Upper lobe of left lung (tissue), 6 donors: Measurements from ENCODE around the gene FAM120B. TPM values are rescaled to one million over a fixed set of nuclear protein-coding genes. Genes with fewer than 3 reads are reported as not detected.
A peak's percentile ranks its signal among the peaks of the same experiment; 100 is the strongest.

Experiments
- ATAC-seq, 2 donors: fragments of 200-7000 bp; cut with Tn5 transposase; one replicate each; pipeline ENCODE4 v1.9.1; 2022; ENCODE audit warnings: mild to moderate bottlenecking in 2 of 2, moderate library complexity in 2 of 2; ENCODE audit not compliant: low FRiP score in 2 of 2
- DNase-seq, 2 donors: peaks; one replicate each; pipeline ENCODE4 v3.0.0-alpha.2; 2019 to 2020
- H3K27ac ChIP-seq, 4 donors: fragments of 200-600 bp; sonication (generic); one replicate each; pipeline ENCODE4 v1.5.1; 2016 to 2019
- H3K27me3 ChIP-seq, 4 donors: fragments of 200-600 bp; sonication (generic); one replicate each; pipeline ENCODE4 v1.5.1; 2017 to 2019
- H3K36me3 ChIP-seq, 4 donors: fragments of 200-600 bp; sonication (generic); one replicate each; pipeline ENCODE4 v1.5.1; 2016 to 2019
- H3K4me1 ChIP-seq, 4 donors: fragments of 200-600 bp; sonication (generic); one replicate each; pipeline ENCODE4 v1.5.1; 2018 to 2019
- H3K4me3 ChIP-seq, 4 donors: fragments of 200-600 bp; sonication (generic); one replicate each; pipeline ENCODE4 v1.5.1; 2017 to 2019; ENCODE audit warnings: mild to moderate bottlenecking in 2 of 4, moderate library complexity in 1 of 4
- H3K9me3 ChIP-seq, 4 donors: fragments of 200-600 bp; sonication (generic); one replicate each; pipeline ENCODE4 v1.5.1; 2018 to 2019
- EP300 ChIP-seq, 4 donors: sonication (generic); formaldehyde crosslinking; IDR thresholded peaks; one replicate each; pipeline ENCODE4 v1.5.1; 2017; ENCODE audit warnings: antibody characterized with exemption in 4 of 4, control low read depth in 2 of 4
- POLR2A ChIP-seq, 4 donors: fragments of 450-650 bp; IDR thresholded peaks; one replicate each; pipeline ENCODE4 v1.5.1; 2016 to 2017; ENCODE audit warnings: antibody characterized with exemption in 4 of 4, mild to moderate bottlenecking in 2 of 4
- POLR2AphosphoS5 ChIP-seq, 2 donors: sonication (generic); formaldehyde crosslinking; IDR thresholded peaks; one replicate each; pipeline ENCODE4 v1.5.1; 2017; ENCODE audit warnings: antibody characterized with exemption in 2 of 2
- WGBS, 2 donors: methylation state at CpG; one replicate each; pipeline ENCODE4 v1.1.5; 2017 to 2018; 5-methylcytosine and 5-hydroxymethylcytosine counted together
- total RNA-seq, 6 donors: library from RNA; depleted of rRNA in 4 of 6; stranded (reverse); fragments of >200 nt in 4 of 6; gene quantifications; one replicate each; pipeline versions ENCODE4 v1.1.0 to v1.2.1, GENCODE V29; 2016 to 2021
- TF ChIP-seq, protein P1 (sequence below), 6 experiments: fragments of 450-650 bp in 4 of 6; fragments of 200-600 bp in 2 of 6; sonication (generic) in 2 of 6; IDR thresholded peaks; one replicate each; pipeline ENCODE4 v1.5.1; 2016 to 2019; ENCODE audit warnings: antibody characterized with exemption in 6 of 6
- donor health status: DM: no; HTN: no; CAD: no; lungs with moderate emphysema.
- donor health status: DM: no; HTN: yes; CAD: no; lungs with severe emphysema.

The FAM120B gene
- total RNA-seq, 6 donors from 2014 or later, result 20.1 to 51.3 (median 28.3) TPM

GRCh38 chr6:170269846-170270541 lies 36.6 kb upstream of the FAM120B start:
- Histone ChIP-seq H3K4me1 (peaks cover 9 to 25% (median 13%) of the 10 kb centered on the region in 4 donors), H3K4me3 (no peak overlapping the region), H3K27ac (peak overlapping the region in 3 of 4 donors; percentile 30 to 53 (median 39)), H3K27me3 (no peaks in the 10 kb centered on the region), H3K9me3 (no peaks in the 10 kb centered on the region), H3K36me3 (no peaks in the 10 kb centered on the region)
- ATAC-seq (no peak), DNase-seq (no peak)
- TF ChIP-seq POLR2AphosphoS5 (IDR thresholded peaks at IDR 0.05) (no peak), EP300 (IDR thresholded peaks at IDR 0.05) (no peak), POLR2A (IDR thresholded peaks at IDR 0.05) (no peak)
- TF ChIP-seq, protein P1, sequence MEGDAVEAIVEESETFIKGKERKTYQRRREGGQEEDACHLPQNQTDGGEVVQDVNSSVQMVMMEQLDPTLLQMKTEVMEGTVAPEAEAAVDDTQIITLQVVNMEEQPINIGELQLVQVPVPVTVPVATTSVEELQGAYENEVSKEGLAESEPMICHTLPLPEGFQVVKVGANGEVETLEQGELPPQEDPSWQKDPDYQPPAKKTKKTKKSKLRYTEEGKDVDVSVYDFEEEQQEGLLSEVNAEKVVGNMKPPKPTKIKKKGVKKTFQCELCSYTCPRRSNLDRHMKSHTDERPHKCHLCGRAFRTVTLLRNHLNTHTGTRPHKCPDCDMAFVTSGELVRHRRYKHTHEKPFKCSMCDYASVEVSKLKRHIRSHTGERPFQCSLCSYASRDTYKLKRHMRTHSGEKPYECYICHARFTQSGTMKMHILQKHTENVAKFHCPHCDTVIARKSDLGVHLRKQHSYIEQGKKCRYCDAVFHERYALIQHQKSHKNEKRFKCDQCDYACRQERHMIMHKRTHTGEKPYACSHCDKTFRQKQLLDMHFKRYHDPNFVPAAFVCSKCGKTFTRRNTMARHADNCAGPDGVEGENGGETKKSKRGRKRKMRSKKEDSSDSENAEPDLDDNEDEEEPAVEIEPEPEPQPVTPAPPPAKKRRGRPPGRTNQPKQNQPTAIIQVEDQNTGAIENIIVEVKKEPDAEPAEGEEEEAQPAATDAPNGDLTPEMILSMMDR (IDR thresholded peaks at IDR 0.05), result no peak
- WGBS, 2 donors, result 75 to 78% methylated on average over 17 of the region's 17 CpGs

- TF ChIP-seq POLR2A (IDR thresholded peaks at IDR 0.05) (no peak), POLR2AphosphoS5 (IDR thresholded peaks at IDR 0.05) (no peak), EP300 (IDR thresholded peaks at IDR 0.05) (no peak)
- TF ChIP-seq, protein P1 (IDR thresholded peaks at IDR 0.05), result no peak
- no peaks in the 10 kb centered on the region for H3K27me3 ChIP-seq
- peaks cover 2 to 15% (median 9%) of the 10 kb centered on the region in 4 donors for H3K4me1 ChIP-seq
- H3K9me3 ChIP-seq, result no peaks in the 10 kb centered on the region
- no peak for DNase-seq
- H3K36me3 ChIP-seq, result no peaks in the 10 kb centered on the region
- no peak for ATAC-seq
- no peak overlapping the region for H3K4me3 ChIP-seq
- no peak overlapping the region for H3K27ac ChIP-seq
- WGBS, 2 donors, result 93 to 97% methylated on average over 18 to 19 of the region's 19 CpGs
Observed at GRCh38 chr6:170270984-170271593, 35.5 kb upstream of the FAM120B start.

GRCh38 chr6:170271771-170272314 lies 34.7 kb upstream of the FAM120B start:
- H3K27ac ChIP-seq, result no peak overlapping the region

DNA sequence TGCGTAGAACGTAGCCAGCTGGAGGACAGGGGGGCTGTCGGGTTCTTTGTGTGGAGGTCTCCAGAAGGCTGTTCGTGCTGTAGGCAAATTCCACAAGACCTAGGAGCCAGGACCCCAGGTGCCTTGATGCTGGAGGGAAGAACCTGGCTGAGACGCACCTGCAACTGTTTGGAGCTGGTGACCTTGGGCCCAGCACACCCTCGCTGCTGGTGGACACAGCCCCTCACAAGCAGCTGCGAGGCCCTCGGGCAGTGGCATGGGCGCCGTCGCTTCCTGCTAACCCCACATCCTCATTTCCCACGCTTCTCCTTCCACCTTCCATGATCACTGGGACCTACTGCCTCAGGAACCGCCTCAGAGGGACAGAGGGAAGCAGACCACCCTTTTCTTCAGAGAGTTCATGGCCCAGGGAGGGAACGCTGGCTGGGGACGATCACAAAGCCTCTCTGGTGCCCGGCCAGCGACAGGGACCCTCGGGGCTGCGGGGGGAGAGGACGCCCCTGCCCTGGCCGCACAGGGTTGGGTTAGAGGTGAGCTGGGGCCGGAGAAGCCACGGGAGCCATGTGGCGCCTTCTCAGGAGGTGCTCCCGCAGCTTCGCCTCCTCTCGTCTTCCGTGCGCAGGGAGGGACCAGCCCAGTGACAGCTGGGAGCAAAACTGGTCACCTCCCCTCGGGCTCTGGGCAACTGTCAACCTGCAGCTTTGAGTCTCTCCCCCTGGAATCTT lies 34.1 kb upstream of the FAM120B start:
- ATAC-seq, result no peak
- no peak for DNase-seq
- no peaks in the 10 kb centered on the region for H3K27me3 ChIP-seq
- peaks cover 2 to 10% (median 7%) of the 10 kb centered on the region in 4 donors for H3K4me1 ChIP-seq
- 73 to 82% methylated on average over 15 to 30 of the region's 30 CpGs for WGBS, 2 donors
- H3K36me3 ChIP-seq, result no peaks in the 10 kb centered on the region
- H3K27ac ChIP-seq, result no peak overlapping the region
- H3K4me3 ChIP-seq, result peak overlapping the region in 3 of 4 donors; percentile 23 to 41 (median 36)
- no peaks in the 10 kb centered on the region for H3K9me3 ChIP-seq
- TF ChIP-seq POLR2A (IDR thresholded peaks at IDR 0.05), result no peak
- TF ChIP-seq EP300 (IDR thresholded peaks at IDR 0.05), result no peak
- TF ChIP-seq, protein P1 (IDR thresholded peaks at IDR 0.05), result no peak
- TF ChIP-seq POLR2AphosphoS5 (IDR thresholded peaks at IDR 0.05), result no peak

More at GRCh38 chr6:170271771-170272314, 34.7 kb upstream of the FAM120B start:
- no peaks in the 10 kb centered on the region for H3K27me3 ChIP-seq
- H3K4me3 ChIP-seq, result peak overlapping the region in 3 of 4 donors; percentile 23 to 41 (median 36)
- DNase-seq (peak in 1 of 2 donors; percentile 84), ATAC-seq (peak; percentile 41 to 68)
- peaks cover under 1 to 10% (median 6%) of the 10 kb centered on the region in 4 donors for H3K4me1 ChIP-seq
- TF ChIP-seq EP300 (IDR thresholded peaks at IDR 0.05) (no peak), POLR2A (IDR thresholded peaks at IDR 0.05) (no peak)
- TF ChIP-seq, protein P1 (IDR thresholded peaks at IDR 0.05), result no peak
- H3K36me3 ChIP-seq, result no peaks in the 10 kb centered on the region
- WGBS, 2 donors, result 75 to 76% methylated on average over 25 to 28 of the region's 32 CpGs
- no peaks in the 10 kb centered on the region for H3K9me3 ChIP-seq
